Measurements from ENCODE around the gene SLC2A13.

Gene SLC2A13

DNA sequence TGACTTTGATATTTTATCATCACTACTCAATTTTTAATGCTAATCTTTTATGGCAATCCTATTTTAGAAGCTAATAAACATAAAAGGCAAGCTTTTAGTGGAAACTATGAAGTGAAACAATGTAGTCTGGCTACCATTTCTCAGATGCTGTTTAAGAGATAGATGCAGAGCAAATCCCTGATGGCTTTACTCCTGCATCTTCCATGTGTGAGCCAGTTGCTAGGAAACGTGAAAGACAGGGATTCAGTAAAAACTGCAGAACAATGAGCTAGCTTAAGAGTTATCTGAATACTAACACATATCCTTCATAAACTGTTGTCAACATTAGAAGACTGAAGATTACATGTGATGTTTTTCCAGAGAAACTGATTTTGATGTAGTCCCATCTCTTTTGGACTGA, 112.6 kb downstream of the SLC2A13 start:
- Histone ChIP-seq H3K9me3 (ENCODE audit: control insufficient read depth, insufficient read depth, low read depth, low read length) (peaks cover 11% of the 10 kb centered on the region), H3K4me3 (ENCODE audit: low read depth, low read length) (no peak overlapping the region), H3K9ac (ENCODE audit: low read length) (no peak overlapping the region), H3K36me3 (ENCODE audit: control insufficient read depth, insufficient read depth, low read length) (peaks cover 2% of the 10 kb centered on the region; the same call in 1 of the 2 replicates), H3K27ac (ENCODE audit: low read depth, low read length) (no peak overlapping the region), H3K4me1 (ENCODE audit: control insufficient read depth, insufficient read depth, low read length) (no peaks in the 10 kb centered on the region), H3K27me3 (ENCODE audit: control insufficient read depth, insufficient read depth, low read length) (no peaks in the 10 kb centered on the region)

DNA sequence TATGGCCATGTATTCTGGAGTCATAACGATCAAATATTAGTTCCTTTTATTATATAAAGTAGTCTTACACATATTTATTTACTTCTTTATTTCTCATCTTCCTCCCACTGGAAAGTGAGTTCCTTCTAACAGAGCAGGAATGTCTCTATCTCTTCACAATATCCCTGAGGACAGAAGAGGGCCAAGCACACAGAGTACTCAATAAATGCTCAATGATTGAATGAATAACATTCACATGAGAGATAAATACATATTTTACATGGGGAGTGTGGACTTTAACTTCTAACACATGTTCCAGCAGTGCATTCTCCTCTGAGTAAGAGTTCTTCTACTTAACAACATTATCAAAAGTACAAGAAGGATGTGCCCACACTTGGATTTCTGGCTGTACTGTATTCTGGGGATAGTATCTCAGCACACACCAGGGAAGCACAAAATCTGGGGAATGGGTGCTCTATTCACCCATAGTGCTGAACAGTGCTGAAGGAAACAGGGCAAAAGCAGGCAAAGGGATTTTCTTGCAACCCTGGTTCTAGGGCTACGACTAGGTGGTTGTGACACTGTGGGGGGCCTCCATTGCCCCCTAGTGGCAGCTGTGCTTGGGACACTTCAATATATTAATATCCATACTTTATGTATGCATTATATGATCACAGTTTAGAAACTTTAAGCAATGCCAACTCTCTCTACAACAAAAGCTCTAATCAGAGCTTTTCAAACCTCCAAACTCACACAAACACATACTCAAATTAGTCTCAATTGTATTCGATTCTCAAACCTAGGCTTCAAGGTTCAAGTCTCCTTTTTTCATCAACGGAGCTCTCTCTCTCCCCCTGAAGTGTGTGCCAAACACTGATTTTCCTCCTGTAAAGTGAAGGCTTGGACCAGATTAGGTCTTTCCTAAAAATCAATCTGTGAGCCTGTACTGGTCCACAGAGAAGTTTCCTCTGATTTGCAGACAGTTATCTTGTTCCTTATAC, 115.5 kb downstream of the SLC2A13 start:
- H3K27me3 ChIP-seq (ENCODE audit: control insufficient read depth, insufficient read depth, low read length) = no peaks in the 10 kb centered on the region
- H3K4me1 ChIP-seq (ENCODE audit: control insufficient read depth, insufficient read depth, low read length) = no peaks in the 10 kb centered on the region

DNA sequence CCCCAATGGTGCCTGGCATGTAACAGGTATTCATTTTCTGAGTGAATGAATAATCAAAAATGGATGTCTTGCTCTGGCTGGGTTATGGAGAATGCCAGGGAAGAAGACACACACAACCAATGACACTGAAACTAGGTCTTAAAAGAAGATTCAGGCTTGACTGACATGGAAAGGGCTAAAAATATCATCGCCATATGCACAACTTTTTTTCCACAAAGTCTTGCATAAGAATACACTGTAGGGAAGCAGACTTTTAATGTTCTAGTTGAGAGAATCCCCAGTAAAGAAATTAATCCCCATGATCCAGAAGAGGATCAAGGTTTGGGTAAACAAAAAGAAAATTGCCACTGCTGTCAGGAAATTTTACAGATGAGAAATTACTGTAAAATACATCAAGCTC, 116.4 kb downstream of the SLC2A13 start:
- Histone ChIP-seq H3K27me3 (ENCODE audit: control insufficient read depth, insufficient read depth, low read length) (no peaks in the 10 kb centered on the region), H3K9me3 (ENCODE audit: control insufficient read depth, insufficient read depth, low read depth, low read length) (no peaks in the 10 kb centered on the region), H3K36me3 (ENCODE audit: control insufficient read depth, insufficient read depth, low read length) (no peaks in the 10 kb centered on the region), H3K4me3 (ENCODE audit: low read depth, low read length) (no peak overlapping the region), H3K9ac (ENCODE audit: low read length) (no peak overlapping the region), H3K4me1 (ENCODE audit: control insufficient read depth, insufficient read depth, low read length) (no peaks in the 10 kb centered on the region), H3K27ac (ENCODE audit: low read depth, low read length) (no peak overlapping the region)

More for the DNA sequence above, 115.5 kb downstream of the SLC2A13 start:
- H3K36me3 ChIP-seq (ENCODE audit: control insufficient read depth, insufficient read depth, low read length) = no peaks in the 10 kb centered on the region
- no peak overlapping the region for H3K27ac ChIP-seq (ENCODE audit: low read depth, low read length)
- H3K9ac ChIP-seq (ENCODE audit: low read length) = no peak overlapping the region
- no peaks in the 10 kb centered on the region for H3K9me3 ChIP-seq (ENCODE audit: control insufficient read depth, insufficient read depth, low read depth, low read length)
- H3K4me3 ChIP-seq (ENCODE audit: low read depth, low read length) = no peak overlapping the region

DNA sequence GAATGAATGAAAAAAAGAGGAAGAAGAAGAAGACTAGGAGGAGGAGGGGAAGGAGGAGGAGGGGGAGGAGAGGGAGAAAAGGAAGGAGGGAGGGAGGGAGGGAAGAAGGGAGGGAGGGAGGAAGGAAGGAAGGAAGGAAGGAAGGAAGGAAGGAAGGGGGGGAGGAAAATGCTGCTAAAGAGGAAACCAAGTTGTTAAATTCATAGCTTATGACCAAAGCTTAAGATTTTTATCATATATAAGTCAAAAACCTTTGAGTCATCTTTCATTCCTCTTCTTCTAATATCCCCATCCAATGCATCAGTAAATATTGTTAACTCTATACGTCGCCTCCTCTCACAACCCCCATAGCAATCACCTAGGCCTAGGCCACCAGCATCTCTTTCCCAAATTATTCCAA, 117.3 kb downstream of the SLC2A13 start:
- Histone ChIP-seq H3K27me3 (ENCODE audit: control insufficient read depth, insufficient read depth, low read length) (no peaks in the 10 kb centered on the region), H3K27ac (ENCODE audit: low read depth, low read length) (no peak overlapping the region), H3K9ac (ENCODE audit: low read length) (no peak overlapping the region), H3K36me3 (ENCODE audit: control insufficient read depth, insufficient read depth, low read length) (no peaks in the 10 kb centered on the region), H3K9me3 (ENCODE audit: control insufficient read depth, insufficient read depth, low read depth, low read length) (no peaks in the 10 kb centered on the region), H3K4me1 (ENCODE audit: control insufficient read depth, insufficient read depth, low read length) (no peaks in the 10 kb centered on the region), H3K4me3 (ENCODE audit: low read depth, low read length) (no peak overlapping the region)

DNA sequence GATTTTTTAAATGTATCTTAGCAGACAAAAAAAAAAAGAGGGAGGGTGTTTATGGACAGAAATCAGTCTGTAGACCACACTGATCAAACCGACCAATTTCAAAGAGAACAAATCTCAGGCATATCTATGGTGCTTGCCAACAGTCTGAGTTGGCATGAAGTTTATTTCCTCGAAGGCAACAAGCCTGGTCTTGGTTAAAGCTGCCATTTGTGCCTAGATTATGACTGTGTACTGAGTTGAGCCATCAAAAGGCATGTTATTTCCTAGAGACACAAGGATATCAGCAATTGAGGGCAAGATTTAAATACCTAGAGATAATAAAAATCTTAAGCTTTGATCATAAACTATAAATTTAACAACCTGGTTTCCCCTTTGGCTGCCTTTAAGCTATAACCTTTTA, 119.2 kb downstream of the SLC2A13 start:
- H3K9ac ChIP-seq (ENCODE audit: low read length) = no peak overlapping the region
- no peaks in the 10 kb centered on the region for H3K36me3 ChIP-seq (ENCODE audit: control insufficient read depth, insufficient read depth, low read length)
- no peak overlapping the region for H3K27ac ChIP-seq (ENCODE audit: low read depth, low read length)
- H3K4me1 ChIP-seq (ENCODE audit: control insufficient read depth, insufficient read depth, low read length) = no peaks in the 10 kb centered on the region
- H3K9me3 ChIP-seq (ENCODE audit: control insufficient read depth, insufficient read depth, low read depth, low read length) = no peaks in the 10 kb centered on the region
- H3K27me3 ChIP-seq (ENCODE audit: control insufficient read depth, insufficient read depth, low read length) = no peaks in the 10 kb centered on the region
- no peak overlapping the region for H3K4me3 ChIP-seq (ENCODE audit: low read depth, low read length)

DNA sequence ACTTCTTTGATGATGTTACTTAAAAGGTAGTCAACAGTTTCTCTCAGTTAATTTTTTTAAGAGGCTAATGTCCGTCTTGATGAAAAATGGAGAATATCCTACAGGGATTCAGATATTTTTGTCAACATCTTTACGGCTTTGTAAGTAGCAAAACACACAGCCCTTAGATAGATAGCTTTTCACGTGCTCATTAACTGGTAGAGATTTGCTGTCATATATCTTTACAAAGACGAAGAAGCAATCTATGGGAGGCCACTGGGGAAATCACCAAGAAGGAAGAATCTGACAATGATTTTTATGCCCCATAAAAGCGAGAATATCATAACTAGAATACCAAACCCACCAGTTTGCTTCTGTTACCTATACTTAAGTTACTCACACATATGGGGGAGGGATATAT, 121.2 kb downstream of the SLC2A13 start:
- Histone ChIP-seq H3K36me3 (ENCODE audit: control insufficient read depth, insufficient read depth, low read length) (no peaks in the 10 kb centered on the region), H3K27ac (ENCODE audit: low read depth, low read length) (no peak overlapping the region), H3K9ac (ENCODE audit: low read length) (no peak overlapping the region), H3K27me3 (ENCODE audit: control insufficient read depth, insufficient read depth, low read length) (no peaks in the 10 kb centered on the region), H3K4me1 (ENCODE audit: control insufficient read depth, insufficient read depth, low read length) (no peaks in the 10 kb centered on the region), H3K4me3 (ENCODE audit: low read depth, low read length) (no peak overlapping the region), H3K9me3 (ENCODE audit: control insufficient read depth, insufficient read depth, low read depth, low read length) (no peaks in the 10 kb centered on the region)

DNA sequence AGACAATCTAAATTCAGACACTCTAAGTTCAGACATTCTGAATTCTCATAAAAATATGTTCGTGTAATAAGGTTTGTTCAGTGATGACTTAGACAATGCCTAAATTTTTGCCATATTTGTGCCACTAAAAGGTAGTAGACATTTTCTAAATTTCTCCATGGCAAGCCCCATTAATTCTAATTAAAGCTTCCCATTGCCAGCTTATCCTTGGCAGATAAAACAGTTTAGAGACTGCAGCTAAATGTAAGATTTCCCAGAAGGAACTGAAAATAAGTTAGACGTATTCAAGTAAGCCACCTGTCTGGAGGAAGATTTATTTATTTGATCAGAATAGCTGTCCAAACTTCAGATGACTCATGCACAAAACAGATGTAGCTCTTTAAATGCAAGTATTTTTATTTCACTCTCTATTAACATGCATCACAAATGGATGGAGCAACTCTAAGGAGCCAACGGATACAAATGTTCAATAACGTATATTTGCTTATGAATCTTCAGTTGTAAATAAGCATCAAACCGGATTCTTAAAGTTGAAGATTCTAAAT, 130.4 kb downstream of the SLC2A13 start:
- peaks cover 5% of the 10 kb centered on the region for H3K4me1 ChIP-seq (ENCODE audit: control insufficient read depth, insufficient read depth, low read length)
- H3K27me3 ChIP-seq (ENCODE audit: control insufficient read depth, insufficient read depth, low read length) = no peaks in the 10 kb centered on the region
- H3K9me3 ChIP-seq (ENCODE audit: control insufficient read depth, insufficient read depth, low read depth, low read length) = no peaks in the 10 kb centered on the region
- no peak overlapping the region for H3K4me3 ChIP-seq (ENCODE audit: low read depth, low read length)
- no peak overlapping the region for H3K27ac ChIP-seq (ENCODE audit: low read depth, low read length)
- no peak overlapping the region for H3K9ac ChIP-seq (ENCODE audit: low read length)
- no peaks in the 10 kb centered on the region for H3K36me3 ChIP-seq (ENCODE audit: control insufficient read depth, insufficient read depth, low read length)

DNA sequence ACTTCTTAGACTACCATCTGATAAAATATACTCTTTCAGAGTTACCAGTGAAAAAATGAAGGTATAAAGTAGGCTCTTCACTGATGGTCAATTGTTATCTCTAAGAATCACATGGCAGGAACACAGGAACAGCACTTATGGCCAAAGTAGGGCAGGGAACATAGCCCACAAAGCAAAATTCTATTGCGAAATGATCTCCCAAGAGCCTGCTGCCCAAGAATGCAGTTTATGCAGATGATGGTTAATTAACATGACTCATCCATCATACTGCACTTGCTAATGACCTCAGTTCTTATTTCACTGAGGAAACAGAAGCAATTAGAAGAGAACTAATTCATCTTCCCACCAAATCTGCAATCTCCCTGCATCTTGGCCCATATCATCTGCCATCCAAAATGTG, 133.8 kb downstream of the SLC2A13 start:
- H3K4me1 ChIP-seq (ENCODE audit: control insufficient read depth, insufficient read depth, low read length) = peaks cover 5% of the 10 kb centered on the region
- H3K27ac ChIP-seq (ENCODE audit: low read depth, low read length) = no peak overlapping the region
- H3K36me3 ChIP-seq (ENCODE audit: control insufficient read depth, insufficient read depth, low read length) = no peaks in the 10 kb centered on the region
- H3K4me3 ChIP-seq (ENCODE audit: low read depth, low read length) = no peak overlapping the region
- H3K9me3 ChIP-seq (ENCODE audit: control insufficient read depth, insufficient read depth, low read depth, low read length) = no peaks in the 10 kb centered on the region
- no peak overlapping the region for H3K9ac ChIP-seq (ENCODE audit: low read length)
- no peaks in the 10 kb centered on the region for H3K27me3 ChIP-seq (ENCODE audit: control insufficient read depth, insufficient read depth, low read length)

DNA sequence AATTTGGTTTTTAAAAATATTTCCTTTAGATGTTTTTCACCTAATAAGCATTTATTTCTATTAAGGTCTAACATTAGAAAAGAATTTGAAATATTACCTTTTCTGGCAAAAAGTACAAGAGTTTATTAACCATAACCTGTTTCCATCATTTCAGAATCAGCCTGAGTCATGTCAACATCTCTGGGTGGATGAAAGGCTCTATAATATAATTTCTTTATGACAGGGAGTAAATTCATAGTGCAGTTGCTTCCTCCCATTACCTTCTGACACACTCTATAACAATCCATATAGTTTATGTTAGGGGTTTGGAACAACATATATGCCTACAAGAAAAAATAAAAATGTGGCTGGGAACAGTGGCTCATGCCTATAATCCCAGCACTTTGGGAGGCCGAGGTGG, 134.5 kb downstream of the SLC2A13 start:
- no peaks in the 10 kb centered on the region for H3K36me3 ChIP-seq (ENCODE audit: control insufficient read depth, insufficient read depth, low read length)
- H3K4me3 ChIP-seq (ENCODE audit: low read depth, low read length) = no peak overlapping the region
- H3K27me3 ChIP-seq (ENCODE audit: control insufficient read depth, insufficient read depth, low read length) = no peaks in the 10 kb centered on the region
- no peak overlapping the region for H3K9ac ChIP-seq (ENCODE audit: low read length)
- no peaks in the 10 kb centered on the region for H3K9me3 ChIP-seq (ENCODE audit: control insufficient read depth, insufficient read depth, low read depth, low read length)
- peaks cover 5% of the 10 kb centered on the region for H3K4me1 ChIP-seq (ENCODE audit: control insufficient read depth, insufficient read depth, low read length)
- H3K27ac ChIP-seq (ENCODE audit: low read depth, low read length) = no peak overlapping the region

DNA sequence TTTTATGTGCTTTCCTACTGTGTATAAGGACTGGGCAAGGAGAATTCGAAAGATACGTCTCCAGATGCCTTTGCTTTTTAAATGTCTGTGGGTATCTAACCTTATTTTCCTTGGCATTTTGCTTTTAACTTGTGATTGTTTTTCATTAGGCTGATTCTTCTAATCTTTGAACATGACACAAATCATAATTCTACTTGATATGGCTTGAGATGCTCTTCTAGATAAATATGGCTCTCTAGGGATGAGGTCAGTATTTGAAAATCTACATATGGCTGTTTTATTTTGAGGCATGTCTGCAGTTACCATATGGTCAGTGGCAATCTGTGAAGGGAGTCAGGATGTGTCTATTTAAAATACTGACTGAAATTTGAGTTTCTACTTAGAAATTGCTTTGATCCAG, 139.2 kb downstream of the SLC2A13 start:
- Histone ChIP-seq H3K27ac (ENCODE audit: low read depth, low read length) (no peak overlapping the region), H3K9ac (ENCODE audit: low read length) (no peak overlapping the region), H3K4me1 (ENCODE audit: control insufficient read depth, insufficient read depth, low read length) (no peaks in the 10 kb centered on the region), H3K9me3 (ENCODE audit: control insufficient read depth, insufficient read depth, low read depth, low read length) (no peaks in the 10 kb centered on the region), H3K27me3 (ENCODE audit: control insufficient read depth, insufficient read depth, low read length) (no peaks in the 10 kb centered on the region), H3K36me3 (ENCODE audit: control insufficient read depth, insufficient read depth, low read length) (no peaks in the 10 kb centered on the region), H3K4me3 (ENCODE audit: low read depth, low read length) (no peak overlapping the region)

DNA sequence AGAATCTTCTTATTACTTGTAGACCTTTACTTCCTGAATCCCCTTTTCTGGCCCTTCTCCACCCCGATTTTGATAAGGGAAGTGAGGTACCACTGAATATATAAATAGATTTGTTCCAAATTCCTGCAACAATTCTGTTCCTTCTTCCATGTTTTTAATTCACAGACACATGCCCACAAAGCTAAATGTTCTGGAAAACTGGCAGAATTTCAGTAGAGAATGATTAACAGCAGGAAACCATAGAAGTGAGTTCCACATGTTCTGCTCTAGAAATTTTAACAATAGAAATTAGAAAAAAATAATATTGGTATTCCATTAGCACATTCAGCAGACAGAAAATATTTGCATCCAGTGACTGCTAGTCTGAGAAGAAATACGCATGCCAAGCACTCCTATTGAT, 139.6 kb downstream of the SLC2A13 start:
- H3K9me3 ChIP-seq (ENCODE audit: control insufficient read depth, insufficient read depth, low read depth, low read length) = no peaks in the 10 kb centered on the region
- no peak overlapping the region for H3K27ac ChIP-seq (ENCODE audit: low read depth, low read length)
- no peaks in the 10 kb centered on the region for H3K27me3 ChIP-seq (ENCODE audit: control insufficient read depth, insufficient read depth, low read length)
- no peaks in the 10 kb centered on the region for H3K4me1 ChIP-seq (ENCODE audit: control insufficient read depth, insufficient read depth, low read length)
- H3K4me3 ChIP-seq (ENCODE audit: low read depth, low read length) = no peak overlapping the region
- H3K36me3 ChIP-seq (ENCODE audit: control insufficient read depth, insufficient read depth, low read length) = no peaks in the 10 kb centered on the region
- no peak overlapping the region for H3K9ac ChIP-seq (ENCODE audit: low read length)
